OCI-LY3 (cell line): ENCODE measurements around the gene NSUN6.
"Not testable (repeated sequence)": the region's sequence is repeated elsewhere in the genome, so short reads cannot be mapped to it uniquely, and the experiment has no call there.

ENCODE experiments used
- H2AFZ ChIP-seq: fragments of 200-600, 300-600 bp; shearing (Covaris generic); 2 replicates; pipeline ENCODE4 v1.6.0; 2014; ENCODE audit warnings: antibody characterized with exemption, low read depth, low read length
- H3K27ac ChIP-seq: fragments of 200-600, 300-600 bp; sonication (generic); 2 replicates; pipeline ENCODE4 v1.5.1; 2014; ENCODE audit warnings: mild to moderate bottlenecking, low read length, moderate library complexity, mixed read lengths
- H3K27me3 ChIP-seq: fragments of 200-600, 300-600 bp; sonication (generic); 2 replicates; pipeline ENCODE4 v1.6.1; 2014; ENCODE audit warnings: low read depth, low read length, mixed read lengths
- H3K36me3 ChIP-seq: fragments of 200-600, 300-600 bp; sonication (generic); replicated peaks from 2 replicates; pipeline ENCODE3; 2014; ENCODE audit warnings: low read depth, low read length, mixed read lengths
- H3K4me1 ChIP-seq: fragments of 300-600, 200-600 bp; sonication (generic); 2 replicates; pipeline ENCODE4 v1.6.1; 2014; ENCODE audit warnings: low read length, mixed read lengths
- H3K4me2 ChIP-seq: fragments of 200-600, 300-600 bp; sonication (generic); 2 replicates; pipeline ENCODE4 v1.6.1; 2014; ENCODE audit warnings: low read length, mixed read lengths
- H3K4me3 ChIP-seq: fragments of 300-600, 200-600 bp; sonication (generic); 2 replicates; pipeline ENCODE4 v1.5.1; 2014; ENCODE audit warnings: antibody characterized with exemption, mild to moderate bottlenecking, low read length, moderate library complexity
- H3K79me2 ChIP-seq: fragments of 300-600, 200-600 bp; shearing (Covaris generic); 2 replicates; pipeline ENCODE4 v1.6.1; 2014; ENCODE audit warnings: mild to moderate bottlenecking, low read length, mixed read lengths
- H3K9ac ChIP-seq: fragments of 300-600, 200-600 bp; shearing (Covaris generic); 2 replicates; pipeline ENCODE4 v1.6.0; 2014; ENCODE audit warnings: mild to moderate bottlenecking, low read length, moderate library complexity
- H3K9me3 ChIP-seq: fragments of 200-600, 300-600 bp; shearing (Covaris generic); 2 replicates; pipeline ENCODE4 v1.6.1; 2014; ENCODE audit warnings: low read length, mixed read lengths; ENCODE audit not compliant: insufficient read depth
- H4K20me1 ChIP-seq: fragments of 200-600, 300-600 bp; sonication (generic); 2 replicates; pipeline ENCODE4 v1.6.1; 2016; ENCODE audit warnings: low read length, mixed read lengths; ENCODE audit not compliant: insufficient read depth
- EZH2phosphoT487 ChIP-seq: fragments of 200-600 bp; shearing (Covaris generic); IDR thresholded peaks from 2 replicates; pipeline ENCODE4 v1.6.1; 2018; ENCODE audit warnings: antibody characterized with exemption, mixed run types, low read depth
- TF ChIP-seq, protein P1 (sequence below): fragments of 200-600, 300-600 bp; sonication (generic); IDR thresholded peaks from 2 replicates; pipeline ENCODE4 v1.5.1; 2014; ENCODE audit warnings: antibody characterized with exemption, low read length, low read depth

NSUN6 gene

DNA sequence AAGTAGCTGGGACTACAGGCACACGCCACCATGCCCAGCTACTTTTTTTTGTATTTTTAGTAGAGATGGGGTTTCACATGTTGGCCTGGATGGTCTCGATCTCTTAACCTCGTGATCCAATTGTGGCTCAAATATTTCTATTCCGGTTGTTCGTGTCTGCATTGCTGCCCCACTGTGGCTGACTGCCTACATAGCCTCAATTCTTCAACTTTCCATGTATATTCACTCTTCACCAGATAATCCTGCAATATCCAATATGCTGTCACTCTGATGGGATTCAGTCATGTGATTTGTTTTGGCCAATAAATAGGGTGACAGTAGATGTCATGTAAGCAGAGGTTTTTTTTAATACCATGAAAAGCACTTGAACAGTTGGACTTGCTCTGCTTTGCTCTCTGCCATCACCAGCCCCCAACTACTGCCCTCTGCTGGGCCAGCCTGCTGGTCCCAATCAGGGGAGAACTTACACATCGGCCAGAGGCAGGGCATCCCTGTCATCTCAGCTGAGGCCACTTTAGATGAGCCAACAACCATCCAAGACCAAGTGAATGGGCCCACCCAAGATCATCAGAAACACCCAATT lies 56.7 kb downstream of the NSUN6 start:
- no peak overlapping the region for H3K27ac ChIP-seq
- H3K4me3 ChIP-seq: no peak overlapping the region
- H3K9ac ChIP-seq: no peak overlapping the region
- H3K4me1 ChIP-seq: no peaks in the 10 kb centered on the region
- no peak for TF ChIP-seq EZH2phosphoT487
- TF ChIP-seq, protein P1, sequence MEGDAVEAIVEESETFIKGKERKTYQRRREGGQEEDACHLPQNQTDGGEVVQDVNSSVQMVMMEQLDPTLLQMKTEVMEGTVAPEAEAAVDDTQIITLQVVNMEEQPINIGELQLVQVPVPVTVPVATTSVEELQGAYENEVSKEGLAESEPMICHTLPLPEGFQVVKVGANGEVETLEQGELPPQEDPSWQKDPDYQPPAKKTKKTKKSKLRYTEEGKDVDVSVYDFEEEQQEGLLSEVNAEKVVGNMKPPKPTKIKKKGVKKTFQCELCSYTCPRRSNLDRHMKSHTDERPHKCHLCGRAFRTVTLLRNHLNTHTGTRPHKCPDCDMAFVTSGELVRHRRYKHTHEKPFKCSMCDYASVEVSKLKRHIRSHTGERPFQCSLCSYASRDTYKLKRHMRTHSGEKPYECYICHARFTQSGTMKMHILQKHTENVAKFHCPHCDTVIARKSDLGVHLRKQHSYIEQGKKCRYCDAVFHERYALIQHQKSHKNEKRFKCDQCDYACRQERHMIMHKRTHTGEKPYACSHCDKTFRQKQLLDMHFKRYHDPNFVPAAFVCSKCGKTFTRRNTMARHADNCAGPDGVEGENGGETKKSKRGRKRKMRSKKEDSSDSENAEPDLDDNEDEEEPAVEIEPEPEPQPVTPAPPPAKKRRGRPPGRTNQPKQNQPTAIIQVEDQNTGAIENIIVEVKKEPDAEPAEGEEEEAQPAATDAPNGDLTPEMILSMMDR: peak; percentile 28
- no peaks in the 10 kb centered on the region for H4K20me1 ChIP-seq
- no peaks in the 10 kb centered on the region for H3K36me3 ChIP-seq
- H3K4me2 ChIP-seq: no peak overlapping the region
- H3K9me3 ChIP-seq: no peaks in the 10 kb centered on the region
- no peaks in the 10 kb centered on the region for H3K79me2 ChIP-seq
- H2AFZ ChIP-seq: no peak overlapping the region
- no peaks in the 10 kb centered on the region for H3K27me3 ChIP-seq

DNA sequence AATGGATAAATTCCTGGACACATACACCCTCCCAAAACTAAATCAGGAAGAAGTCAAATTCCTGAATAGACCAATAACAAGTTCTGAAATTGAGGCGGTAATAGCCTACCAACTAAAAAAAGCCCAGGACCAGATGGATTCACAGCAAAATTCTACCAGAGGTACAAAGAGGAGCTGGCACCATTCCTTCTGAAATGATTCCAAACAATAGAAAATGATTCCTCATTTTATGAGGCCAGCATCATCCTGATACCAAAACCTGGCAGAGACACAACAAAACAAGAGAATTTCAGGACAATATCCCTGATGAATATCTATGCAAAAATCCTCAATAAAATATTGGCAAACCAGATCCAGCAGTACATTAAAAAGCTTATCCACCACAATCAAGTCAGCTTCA lies 60.2 kb downstream of the NSUN6 start:
- not testable (repeated sequence) for H3K4me1 ChIP-seq, H3K79me2 ChIP-seq, H3K9me3 ChIP-seq, H3K4me3 ChIP-seq, H3K27me3 ChIP-seq, H3K27ac ChIP-seq, H3K9ac ChIP-seq, H3K36me3 ChIP-seq, H2AFZ ChIP-seq, H3K4me2 ChIP-seq, H4K20me1 ChIP-seq

DNA sequence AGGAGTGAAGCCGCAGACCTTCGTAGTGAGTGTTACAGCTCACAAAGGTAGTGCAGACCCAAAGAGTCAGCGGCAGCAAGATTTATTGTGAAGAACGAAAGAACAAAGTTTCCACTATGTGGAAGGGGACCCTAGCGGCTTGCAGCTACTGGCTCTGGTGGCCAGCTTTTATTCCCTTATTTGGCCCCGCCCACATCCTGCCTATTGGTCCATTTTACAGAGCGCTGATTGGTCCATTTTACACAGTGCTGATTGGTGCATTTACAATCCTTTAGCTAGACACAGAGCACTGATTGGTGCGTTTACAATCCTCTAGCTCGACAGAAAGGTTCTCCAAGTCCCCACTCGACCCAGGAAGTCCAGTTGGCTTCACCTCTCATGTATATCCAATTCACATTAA lies 64.8 kb downstream of the NSUN6 start:
- H3K9ac ChIP-seq, H3K4me3 ChIP-seq, H3K27me3 ChIP-seq, H3K79me2 ChIP-seq, H3K4me2 ChIP-seq, H2AFZ ChIP-seq, H3K9me3 ChIP-seq, H3K36me3 ChIP-seq, H4K20me1 ChIP-seq, H3K4me1 ChIP-seq, H3K27ac ChIP-seq: not testable (repeated sequence)

DNA sequence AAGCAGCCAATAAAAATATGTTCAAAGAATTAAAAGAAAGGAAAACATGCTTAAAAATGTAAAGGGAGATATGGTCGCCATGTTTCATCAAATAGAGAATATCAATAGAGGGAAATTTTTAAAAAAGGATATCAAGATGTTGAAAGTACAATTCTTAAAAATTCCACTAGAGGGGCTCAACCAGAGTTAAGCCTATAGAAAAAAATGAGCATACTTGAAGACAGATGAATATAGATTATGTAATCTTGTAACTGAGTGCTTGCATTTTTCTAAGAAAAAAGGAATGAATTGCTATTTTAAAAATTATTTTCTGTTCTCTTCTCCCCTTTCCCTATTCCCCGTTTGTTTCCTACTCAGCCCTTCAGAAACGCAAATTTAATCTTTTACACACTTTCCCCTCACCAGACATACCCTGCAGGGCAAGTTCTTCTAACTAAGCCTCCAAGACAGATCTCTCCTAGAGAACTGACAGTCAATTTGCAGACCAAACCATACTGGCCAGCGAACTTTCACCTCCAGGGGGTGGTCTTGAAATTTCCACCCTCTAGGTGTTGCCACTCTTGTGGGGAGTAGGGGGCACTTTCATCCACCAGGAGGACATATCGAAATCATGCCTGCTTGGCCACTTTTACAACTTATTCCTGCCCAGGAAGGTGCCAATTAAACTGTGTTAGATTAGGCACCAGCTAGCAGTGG lies 67.7 kb downstream of the NSUN6 start:
- Histone ChIP-seq H3K4me3 (no peak overlapping the region), H2AFZ (no peak overlapping the region), H3K27me3 (no peaks in the 10 kb centered on the region), H4K20me1 (no peaks in the 10 kb centered on the region), H3K36me3 (peaks cover 11% of the 10 kb centered on the region), H3K9ac (no peak overlapping the region), H3K27ac (no peak overlapping the region), H3K4me2 (no peak overlapping the region), H3K79me2 (no peaks in the 10 kb centered on the region), H3K9me3 (no peaks in the 10 kb centered on the region), H3K4me1 (no peaks in the 10 kb centered on the region)
- no peak for TF ChIP-seq EZH2phosphoT487
- TF ChIP-seq, protein P1: no peak

DNA sequence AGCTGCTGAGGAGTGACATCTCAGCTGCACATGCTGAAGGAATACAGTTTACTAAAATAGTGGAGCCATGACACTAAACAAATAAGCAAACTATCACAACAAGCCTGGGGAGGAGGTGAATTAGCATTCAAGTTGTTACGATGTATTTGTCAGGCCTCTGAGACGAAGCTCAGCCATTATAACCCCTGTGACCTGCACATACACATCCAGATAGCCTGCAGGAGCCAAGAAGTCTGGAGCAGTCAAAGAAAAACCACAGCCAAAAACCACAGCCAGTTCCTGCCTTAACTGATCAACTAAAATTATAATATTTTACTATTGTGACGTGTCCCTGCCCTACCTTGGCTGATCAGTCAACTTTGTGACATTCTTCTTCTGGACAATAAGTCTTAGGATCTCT lies 68.6 kb downstream of the NSUN6 start:
- H3K4me1 ChIP-seq: no peaks in the 10 kb centered on the region
- H3K27ac ChIP-seq: no peak overlapping the region
- no peak overlapping the region for H3K4me2 ChIP-seq
- no peaks in the 10 kb centered on the region for H3K27me3 ChIP-seq
- no peak overlapping the region for H3K4me3 ChIP-seq
- H3K9me3 ChIP-seq: no peaks in the 10 kb centered on the region
- H3K36me3 ChIP-seq: peaks cover 17% of the 10 kb centered on the region
- no peak overlapping the region for H3K9ac ChIP-seq
- H3K79me2 ChIP-seq: no peaks in the 10 kb centered on the region
- H4K20me1 ChIP-seq: no peaks in the 10 kb centered on the region
- no peak overlapping the region for H2AFZ ChIP-seq
- TF ChIP-seq, protein P1: no peak
- no peak for TF ChIP-seq EZH2phosphoT487
